Activated T-helper 1 cell treated with Interleukin-2 at 50 U/mL for 16 hours (primary cell): ENCODE data around the gene GJB5.

Source experiments
- DNase-seq: peaks from one replicate; pipeline ENCODE4 v3.0.0-alpha.2; 2020; ENCODE audit warnings: low read depth

The GJB5 gene

GRCh38 chr1:34776911-34777310 lies 22.1 kb downstream of the GJB5 start:
- DNase-seq, result no peak

DNA sequence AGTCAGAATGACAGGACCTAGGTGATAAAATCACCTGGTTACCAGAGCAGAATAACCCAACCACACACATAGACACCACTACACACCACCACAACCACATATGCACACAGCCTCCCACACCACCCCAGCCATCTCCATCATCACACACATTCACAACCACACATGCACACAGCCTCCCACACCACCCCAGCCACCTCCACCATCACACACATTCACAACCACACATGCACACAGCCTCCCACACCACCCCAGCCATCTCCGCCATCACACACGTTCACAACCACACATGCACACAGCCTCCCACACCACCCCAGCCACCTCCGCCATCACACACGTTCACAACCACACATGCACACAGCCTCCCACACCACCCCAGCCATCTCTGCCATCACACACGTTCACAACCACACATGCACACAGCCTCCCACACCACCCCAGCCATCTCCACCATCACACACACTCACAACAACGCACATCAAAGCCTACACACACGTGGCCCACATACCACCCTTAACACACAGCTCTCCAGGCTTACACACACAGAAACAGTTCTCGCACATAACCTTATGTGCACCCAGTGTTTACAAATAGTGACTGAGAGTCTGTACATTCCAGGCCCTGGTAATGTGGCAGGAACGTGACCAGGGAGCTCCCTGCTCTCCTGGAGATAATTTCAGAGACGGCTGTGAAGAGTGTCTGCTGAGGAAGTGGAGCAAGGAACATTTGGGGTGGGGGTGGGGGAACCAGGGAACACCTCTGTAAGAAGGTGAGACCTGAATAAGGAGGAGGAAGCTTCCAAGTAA lies 22.9 kb downstream of the GJB5 start:
- DNase-seq, result no peak

DNA sequence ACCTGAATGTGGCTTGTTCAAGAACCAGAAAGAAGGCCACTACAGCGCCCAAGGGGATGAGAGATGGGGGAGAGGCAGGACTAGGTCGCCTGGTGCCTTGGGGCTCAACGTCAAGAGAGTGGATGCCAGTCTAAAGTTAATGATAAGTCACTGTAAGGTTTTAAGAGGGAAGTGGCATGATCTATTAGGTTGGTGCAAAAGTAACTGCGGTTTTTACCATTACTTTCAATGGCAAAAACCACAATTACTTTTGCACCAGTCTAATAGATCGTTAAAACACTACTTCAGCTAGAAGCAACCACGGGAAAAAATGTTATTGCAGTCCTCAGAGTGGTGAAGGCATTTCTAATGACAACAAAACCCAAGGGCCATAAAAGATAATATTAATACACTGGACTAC lies 23.5 kb downstream of the GJB5 start:
- no peak for DNase-seq

GRCh38 chr1:34779005-34779404 lies 24.2 kb downstream of the GJB5 start:
- DNase-seq, result no peak

DNA sequence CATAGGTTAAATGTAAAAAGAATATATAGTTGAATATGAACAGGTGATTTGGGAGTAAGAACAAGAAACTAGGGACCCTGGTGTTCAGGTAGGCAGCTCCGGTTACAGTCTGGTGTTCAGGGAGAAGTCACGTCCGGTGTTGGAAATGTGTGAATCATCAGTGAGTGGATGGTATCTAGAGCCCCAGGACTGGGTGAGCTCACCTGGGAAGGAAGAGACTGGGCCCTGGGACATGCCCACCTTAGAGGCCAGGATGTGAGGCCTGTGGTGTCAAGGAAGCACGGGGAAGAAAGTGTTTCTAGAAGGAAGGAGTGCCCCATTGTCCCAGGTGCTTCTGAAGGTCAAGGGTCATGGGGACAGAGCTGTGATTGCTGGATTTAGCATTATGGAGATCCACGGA lies 24.7 kb downstream of the GJB5 start:
- no peak for DNase-seq

DNA sequence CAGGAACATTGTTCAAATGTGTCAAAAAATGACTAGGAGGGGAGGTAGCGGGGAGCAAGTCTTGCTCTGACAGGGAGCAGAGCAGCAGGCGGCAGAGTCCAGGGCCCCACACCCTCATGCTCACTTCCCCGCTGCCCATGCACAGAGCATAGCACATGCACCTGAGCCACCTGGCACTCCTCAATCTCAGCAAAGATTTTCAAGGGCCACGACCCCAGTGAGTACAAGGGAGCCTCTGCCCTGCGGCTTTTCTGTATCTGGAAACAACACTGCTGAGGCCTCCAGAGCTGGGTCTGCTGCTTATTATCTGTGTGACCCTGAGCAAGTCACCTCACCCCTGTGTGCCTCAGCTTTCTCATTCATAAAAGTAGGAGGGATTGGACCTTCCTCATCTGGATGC lies 25.1 kb downstream of the GJB5 start:
- DNase-seq, result no peak

- no peak for DNase-seq
Observed at GRCh38 chr1:34780528-34780927, 25.7 kb downstream of the GJB5 start.

DNA sequence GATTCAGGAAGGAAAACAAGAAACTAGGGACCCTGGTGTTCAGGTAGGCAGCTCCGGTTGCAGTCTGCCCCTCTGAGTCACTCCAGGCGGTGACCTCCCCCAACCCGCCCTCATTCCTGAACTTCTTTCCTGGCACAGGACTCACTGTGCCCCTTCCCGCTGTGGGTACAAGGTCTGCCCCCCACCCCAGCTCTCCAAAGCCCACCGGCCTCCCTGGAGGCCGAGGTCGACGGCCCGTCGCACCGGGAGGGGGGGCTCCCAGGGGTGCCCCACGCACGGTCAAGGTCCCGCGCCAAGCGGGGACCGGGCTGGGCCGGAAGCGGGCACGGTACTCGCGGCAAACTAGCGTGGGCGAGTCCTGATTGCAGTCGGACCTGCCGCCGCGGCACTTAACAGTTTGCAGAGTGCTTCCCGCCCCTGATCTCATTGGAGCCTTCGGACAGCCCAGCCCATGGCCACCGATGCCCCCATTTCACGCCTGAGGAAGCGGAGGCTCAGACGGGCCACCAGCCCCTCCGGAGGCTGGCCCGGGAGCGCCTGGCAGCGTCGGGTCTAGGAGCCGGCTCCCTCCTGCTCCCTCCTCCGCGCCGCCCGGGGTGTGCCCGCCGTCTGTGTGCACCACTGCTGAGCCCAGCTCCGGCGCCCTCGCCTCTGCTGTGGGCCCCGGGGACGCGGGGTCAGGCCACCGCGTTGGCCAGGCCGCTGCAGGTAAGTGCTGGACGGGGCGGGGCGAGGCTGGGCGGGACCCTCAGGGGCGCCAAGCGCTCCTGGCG lies 26.4 kb downstream of the GJB5 start, which contains the start of gene GJB3:
GJB3 (plus strand) TSS at position 144 of the 773 bp plus-strand sequence. CDS start 3,549 bp downstream, outside the sequence.
- DNase-seq, result no peak

DNA sequence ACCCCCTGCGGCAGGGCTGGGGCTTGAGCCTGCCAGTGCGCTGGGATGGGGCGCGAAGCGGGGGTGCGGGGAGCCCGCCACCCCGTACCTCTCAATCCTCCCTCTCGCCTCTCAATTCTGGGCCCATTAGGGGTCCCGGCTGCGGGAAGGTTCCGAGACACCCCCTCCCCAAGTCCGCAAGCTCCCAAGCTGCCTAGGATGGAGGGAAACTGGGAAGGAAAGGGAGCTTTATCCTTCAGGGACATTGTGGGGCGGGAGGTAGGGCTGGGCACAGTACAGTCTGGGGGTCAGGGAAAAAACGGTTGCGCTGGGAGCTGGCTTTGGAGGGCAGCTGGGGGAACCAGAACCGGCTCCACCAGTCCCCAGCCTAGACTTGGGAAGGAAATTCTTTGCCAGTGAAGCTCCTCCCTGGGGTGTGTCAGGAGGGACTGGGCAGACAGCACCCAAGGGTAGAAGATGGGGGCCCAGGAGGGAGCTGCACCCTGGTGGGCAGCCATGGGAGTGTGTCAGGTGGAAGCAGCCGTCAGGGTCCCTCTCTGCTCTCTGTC lies 27.1 kb downstream of the GJB5 start:
- DNase-seq, result no peak

DNA sequence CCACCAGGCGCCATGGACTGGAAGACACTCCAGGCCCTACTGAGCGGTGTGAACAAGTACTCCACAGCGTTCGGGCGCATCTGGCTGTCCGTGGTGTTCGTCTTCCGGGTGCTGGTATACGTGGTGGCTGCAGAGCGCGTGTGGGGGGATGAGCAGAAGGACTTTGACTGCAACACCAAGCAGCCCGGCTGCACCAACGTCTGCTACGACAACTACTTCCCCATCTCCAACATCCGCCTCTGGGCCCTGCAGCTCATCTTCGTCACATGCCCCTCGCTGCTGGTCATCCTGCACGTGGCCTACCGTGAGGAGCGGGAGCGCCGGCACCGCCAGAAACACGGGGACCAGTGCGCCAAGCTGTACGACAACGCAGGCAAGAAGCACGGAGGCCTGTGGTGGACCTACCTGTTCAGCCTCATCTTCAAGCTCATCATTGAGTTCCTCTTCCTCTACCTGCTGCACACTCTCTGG lies 29.9 kb downstream of the GJB5 start:
- no peak for DNase-seq

DNA sequence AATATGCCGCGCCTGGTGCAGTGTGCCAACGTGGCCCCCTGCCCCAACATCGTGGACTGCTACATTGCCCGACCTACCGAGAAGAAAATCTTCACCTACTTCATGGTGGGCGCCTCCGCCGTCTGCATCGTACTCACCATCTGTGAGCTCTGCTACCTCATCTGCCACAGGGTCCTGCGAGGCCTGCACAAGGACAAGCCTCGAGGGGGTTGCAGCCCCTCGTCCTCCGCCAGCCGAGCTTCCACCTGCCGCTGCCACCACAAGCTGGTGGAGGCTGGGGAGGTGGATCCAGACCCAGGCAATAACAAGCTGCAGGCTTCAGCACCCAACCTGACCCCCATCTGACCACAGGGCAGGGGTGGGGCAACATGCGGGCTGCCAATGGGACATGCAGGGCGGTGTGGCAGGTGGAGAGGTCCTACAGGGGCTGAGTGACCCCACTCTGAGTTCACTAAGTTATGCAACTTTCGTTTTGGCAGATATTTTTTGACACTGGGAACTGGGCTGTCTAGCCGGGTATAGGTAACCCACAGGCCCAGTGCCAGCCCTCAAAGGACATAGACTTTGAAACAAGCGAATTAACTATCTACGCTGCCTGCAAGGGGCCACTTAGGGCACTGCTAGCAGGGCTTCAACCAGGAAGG lies 30.5 kb downstream of the GJB5 start:
- no peak for DNase-seq

DNA sequence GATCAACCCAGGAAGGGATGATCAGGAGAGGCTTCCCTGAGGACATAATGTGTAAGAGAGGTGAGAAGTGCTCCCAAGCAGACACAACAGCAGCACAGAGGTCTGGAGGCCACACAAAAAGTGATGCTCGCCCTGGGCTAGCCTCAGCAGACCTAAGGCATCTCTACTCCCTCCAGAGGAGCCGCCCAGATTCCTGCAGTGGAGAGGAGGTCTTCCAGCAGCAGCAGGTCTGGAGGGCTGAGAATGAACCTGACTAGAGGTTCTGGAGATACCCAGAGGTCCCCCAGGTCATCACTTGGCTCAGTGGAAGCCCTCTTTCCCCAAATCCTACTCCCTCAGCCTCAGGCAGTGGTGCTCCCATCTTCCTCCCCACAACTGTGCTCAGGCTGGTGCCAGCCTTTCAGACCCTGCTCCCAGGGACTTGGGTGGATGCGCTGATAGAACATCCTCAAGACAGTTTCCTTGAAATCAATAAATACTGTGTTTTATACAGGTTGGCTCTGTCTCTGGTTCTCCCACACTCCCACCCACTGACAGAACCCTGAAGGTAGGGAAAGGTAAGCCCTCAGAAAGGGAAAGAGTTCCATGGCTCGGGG lies 31.1 kb downstream of the GJB5 start:
- DNase-seq, result no peak

DNA sequence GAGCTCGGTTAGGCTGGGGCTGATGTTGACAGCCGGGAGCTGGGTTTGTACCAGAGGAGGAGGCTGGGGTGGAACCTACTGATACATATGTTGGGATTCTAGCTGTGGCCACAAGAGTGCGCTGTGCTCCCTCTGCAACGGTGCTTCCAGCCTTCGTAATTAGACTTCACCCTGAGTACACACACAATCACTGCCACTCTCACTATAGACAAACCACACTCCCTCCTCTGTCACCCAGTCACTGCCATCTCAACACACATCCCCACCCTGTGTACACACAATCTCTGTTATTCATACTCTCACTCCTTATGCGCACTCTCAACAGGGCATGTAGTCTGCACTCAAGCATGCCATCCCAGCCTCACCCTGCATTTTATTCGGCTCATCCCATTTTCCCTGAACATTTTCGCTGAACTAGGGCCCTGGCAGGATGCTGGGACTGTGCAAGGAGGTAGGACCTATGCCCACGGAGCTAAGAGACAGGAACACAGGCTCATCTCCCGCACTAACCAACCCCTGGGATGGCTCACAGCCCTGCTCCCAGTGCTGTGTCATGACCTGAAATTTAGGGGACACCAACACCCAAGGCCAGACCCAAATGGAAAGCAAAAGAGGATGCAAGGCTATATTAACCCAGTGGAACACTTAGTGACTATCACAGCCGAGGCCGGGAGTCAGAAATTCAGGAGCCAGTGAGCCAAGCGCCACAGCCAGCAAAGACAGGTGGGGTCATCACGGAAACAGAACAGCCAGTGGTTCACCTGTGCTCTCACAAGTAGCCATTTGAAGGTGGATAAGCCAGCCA lies 31.9 kb downstream of the GJB5 start:
- peak; percentile 21 for DNase-seq

DNA sequence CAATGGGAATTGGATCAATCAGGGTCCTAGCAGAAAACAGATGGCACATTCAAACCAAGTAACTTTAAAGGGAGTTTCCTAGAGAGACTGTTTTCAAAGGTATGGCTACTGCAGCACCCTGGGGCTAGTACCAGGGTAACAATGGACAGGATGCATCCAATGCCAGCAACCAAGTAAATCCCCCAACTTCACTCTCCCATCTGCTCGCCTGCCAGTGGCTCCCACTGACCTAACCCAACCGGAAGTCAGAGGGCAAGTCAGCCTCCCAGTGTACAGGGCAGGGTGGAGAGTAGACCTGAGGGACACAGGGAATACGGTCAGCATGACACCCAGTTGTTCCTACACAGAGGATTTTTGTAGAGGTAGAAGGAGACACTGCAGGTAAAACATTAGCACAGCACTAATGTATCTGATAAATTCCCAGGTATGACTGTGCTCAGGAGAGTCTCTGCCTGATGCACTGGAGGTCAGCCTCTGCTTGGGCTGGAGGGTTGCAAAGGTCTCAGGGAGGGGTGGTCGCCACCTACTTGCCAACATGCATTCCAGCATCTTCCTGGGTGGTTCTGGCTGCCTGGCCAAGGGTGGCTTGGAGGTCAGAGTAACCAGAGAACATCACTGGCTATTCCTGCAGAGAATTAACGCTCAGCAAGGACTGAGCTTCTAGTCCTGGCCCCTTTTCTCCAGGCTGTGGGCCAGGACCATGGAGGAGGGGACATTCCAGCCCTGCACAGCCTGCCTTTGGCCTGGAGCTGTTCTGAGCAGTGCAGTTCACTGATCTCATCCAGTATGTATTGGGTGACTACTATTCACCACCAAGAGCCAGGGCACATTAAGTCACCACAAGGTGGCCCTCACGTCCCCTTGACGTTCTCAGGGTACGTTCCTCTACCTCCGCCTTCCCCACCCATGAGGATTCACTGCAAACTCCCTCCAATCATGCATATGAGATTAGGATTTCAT lies 32.9 kb downstream of the GJB5 start:
- no peak for DNase-seq

GRCh38 chr1:34790985-34791384 lies 36.1 kb downstream of the GJB5 start:
- DNase-seq, result no peak

GRCh38 chr1:34792424-34792823 lies 37.6 kb downstream of the GJB5 start:
- DNase-seq, result no peak

DNA sequence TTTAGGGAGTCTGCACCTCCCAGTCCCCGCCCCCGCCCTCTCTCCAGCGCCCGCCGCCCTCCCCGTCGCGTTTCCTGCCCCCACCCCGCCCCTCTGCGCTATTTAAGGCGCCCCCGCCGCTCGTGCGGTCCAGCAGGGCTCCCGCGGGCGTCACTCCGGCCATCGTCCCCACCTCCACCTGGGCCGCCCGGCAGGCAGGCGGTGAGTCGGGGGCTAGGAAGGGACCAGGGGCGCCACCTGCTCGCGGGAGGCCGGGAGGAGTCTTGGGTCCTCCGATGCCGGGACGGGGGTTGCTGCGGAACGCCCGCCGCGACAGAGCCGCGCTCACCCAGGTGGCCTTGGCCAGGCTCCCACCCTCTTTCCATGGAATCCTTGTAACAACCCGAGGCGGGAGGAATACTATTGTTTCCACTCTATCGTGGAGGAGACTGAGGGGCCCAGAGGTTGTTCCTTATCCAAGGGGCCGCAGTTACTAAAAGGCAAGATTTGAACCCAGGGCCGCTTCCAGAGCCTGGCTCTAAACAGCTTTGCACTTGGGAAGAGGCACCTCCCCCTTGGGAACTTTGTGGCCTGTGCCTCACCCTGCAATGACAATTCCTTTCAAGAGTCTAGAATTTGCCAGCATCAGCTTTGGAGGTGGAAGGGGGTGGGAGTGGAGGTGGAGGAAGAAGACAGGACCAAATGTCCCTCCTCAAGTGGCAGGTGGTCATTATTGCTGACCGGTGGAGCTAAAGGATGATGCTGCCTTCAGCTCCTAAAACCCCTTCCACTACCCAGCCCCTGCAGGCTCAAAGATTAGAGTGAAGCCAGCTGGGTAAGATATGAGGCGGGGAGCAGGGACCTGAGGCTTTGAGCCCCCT lies 38.3 kb downstream of the GJB5 start, which contains the start of gene GJA4:
GJA4 (plus strand) TSS at position 132 of the 860 bp plus-strand sequence. CDS start 1,215 bp downstream, outside the sequence.
- DNase-seq, result no peak

DNA sequence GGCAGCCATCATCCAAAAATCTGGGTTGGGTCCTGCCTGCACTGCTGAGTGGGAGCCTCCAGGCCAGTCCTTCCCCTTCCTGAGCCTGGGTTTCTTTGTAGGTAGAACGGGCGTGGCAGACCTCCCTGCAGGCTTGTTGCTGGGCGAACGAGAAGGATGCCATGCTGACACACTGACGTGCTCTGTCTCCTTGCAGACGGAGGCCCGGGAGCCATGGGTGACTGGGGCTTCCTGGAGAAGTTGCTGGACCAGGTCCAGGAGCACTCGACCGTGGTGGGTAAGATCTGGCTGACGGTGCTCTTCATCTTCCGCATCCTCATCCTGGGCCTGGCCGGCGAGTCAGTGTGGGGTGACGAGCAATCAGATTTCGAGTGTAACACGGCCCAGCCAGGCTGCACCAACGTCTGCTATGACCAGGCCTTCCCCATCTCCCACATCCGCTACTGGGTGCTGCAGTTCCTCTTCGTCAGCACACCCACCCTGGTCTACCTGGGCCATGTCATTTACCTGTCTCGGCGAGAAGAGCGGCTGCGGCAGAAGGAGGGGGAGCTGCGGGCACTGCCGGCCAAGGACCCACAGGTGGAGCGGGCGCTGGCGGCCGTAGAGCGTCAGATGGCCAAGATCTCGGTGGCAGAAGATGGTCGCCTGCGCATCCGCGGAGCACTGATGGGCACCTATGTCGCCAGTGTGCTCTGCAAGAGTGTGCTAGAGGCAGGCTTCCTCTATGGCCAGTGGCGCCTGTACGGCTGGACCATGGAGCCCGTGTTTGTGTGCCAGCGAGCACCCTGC lies 39.3 kb downstream of the GJB5 start:
- DNase-seq, result no peak
